ENCODE measurements around the gene SERPINI1.

SERPINI1 gene

GRCh38 chr3:167870181-167870580, 134.7 kb downstream of the SERPINI1 start:
- no peak for DNase-seq (ENCODE audit: low read depth)
- no peak overlapping the region for H3K4me3 ChIP-seq (ENCODE audit: low read depth, low read length)
- no peak for TF ChIP-seq CTCF (IDR thresholded peaks at IDR 0.05; ENCODE audit: insufficient read depth, low read depth, low read length, missing control alignments)

- TF ChIP-seq CTCF (IDR thresholded peaks at IDR 0.05; ENCODE audit: insufficient read depth, low read depth, low read length, missing control alignments), result no peak
- no peak overlapping the region for H3K4me3 ChIP-seq (ENCODE audit: low read depth, low read length)
- no peak for DNase-seq (ENCODE audit: low read depth)
Observed at GRCh38 chr3:167870759-167871158, 135.2 kb downstream of the SERPINI1 start.

- no peak overlapping the region for H3K4me3 ChIP-seq (ENCODE audit: low read depth, low read length)
- DNase-seq (ENCODE audit: low read depth), result no peak
- TF ChIP-seq CTCF (IDR thresholded peaks at IDR 0.05; ENCODE audit: insufficient read depth, low read depth, low read length, missing control alignments), result no peak
Observed at GRCh38 chr3:167872032-167872431, 136.5 kb downstream of the SERPINI1 start.

GRCh38 chr3:167872941-167873340, 137.4 kb downstream of the SERPINI1 start:
- H3K4me3 ChIP-seq (ENCODE audit: low read depth, low read length), result no peak overlapping the region
- DNase-seq (ENCODE audit: low read depth), result no peak
- TF ChIP-seq CTCF (IDR thresholded peaks at IDR 0.05; ENCODE audit: insufficient read depth, low read depth, low read length, missing control alignments), result no peak

- no peak overlapping the region for H3K4me3 ChIP-seq (ENCODE audit: low read depth, low read length)
- TF ChIP-seq CTCF (IDR thresholded peaks at IDR 0.05; ENCODE audit: insufficient read depth, low read depth, low read length, missing control alignments), result no peak
- no peak for DNase-seq (ENCODE audit: low read depth)
Observed at GRCh38 chr3:167874671-167875372, 139.3 kb downstream of the SERPINI1 start.

All from GM12865 (cell line).